Ishikawa (cell line): ENCODE data around the gene CPNE1.

Experiments used
- CEBPB ChIP-seq: IDR thresholded peaks from 2 replicates; pipeline ENCODE4 v1.6.1; 2012
- CREB1 ChIP-seq: IDR thresholded peaks from 2 replicates; pipeline ENCODE4 v1.6.1; 2012; ENCODE audit warnings: low read depth
- EGR1 ChIP-seq: IDR thresholded peaks from 2 replicates; pipeline ENCODE4 v1.6.1; 2012
- EP300 ChIP-seq: IDR thresholded peaks from 2 replicates; pipeline ENCODE4 v1.6.1; 2012; ENCODE audit warnings: borderline replicate concordance
- FOXM1 ChIP-seq: IDR thresholded peaks from 2 replicates; pipeline ENCODE4 v1.6.1; 2012; ENCODE audit warnings: low read depth, borderline replicate concordance
- MAX ChIP-seq: IDR thresholded peaks from 2 replicates; pipeline ENCODE4 v1.6.1; 2012
- NFIC ChIP-seq: IDR thresholded peaks from 2 replicates; pipeline ENCODE4 v1.6.1; 2012
- RAD21 ChIP-seq: IDR thresholded peaks from 2 replicates; pipeline ENCODE4 v1.6.1; 2012; ENCODE audit warnings: low read depth
- TAF1 ChIP-seq: IDR thresholded peaks from 2 replicates; pipeline ENCODE4 v1.6.1; 2012; ENCODE audit warnings: low read depth, mild to moderate bottlenecking
- TCF12 ChIP-seq: IDR thresholded peaks from 2 replicates; pipeline ENCODE4 v1.6.1; 2012; ENCODE audit warnings: low read depth
- TEAD4 ChIP-seq: IDR thresholded peaks from 2 replicates; pipeline ENCODE4 v1.6.1; 2012
- USF1 ChIP-seq: IDR thresholded peaks from 2 replicates; pipeline ENCODE4 v1.6.1; 2012
- YY1 ChIP-seq: IDR thresholded peaks from 2 replicates; pipeline ENCODE4 v1.6.1; 2012; ENCODE audit warnings: low read depth
- ZBTB7A ChIP-seq: IDR thresholded peaks from 2 replicates; pipeline ENCODE4 v1.6.1; 2012; ENCODE audit warnings: low read depth
- TF ChIP-seq, protein P1 (sequence below): IDR thresholded peaks from 2 replicates; pipeline ENCODE4 v1.6.1; 2012; ENCODE audit warnings: low read depth, mild to moderate bottlenecking

The CPNE1 gene

GRCh38 chr20:35664466-35665206 is at the start of gene CPNE1, which contains the start of gene RBM12:
CPNE1 (minus strand) TSS chr20:35664900; CDS start chr20:35632923, 31,977 bp downstream.
RBM12 (minus strand) TSS chr20:35664900; CDS start chr20:35655322, 9,578 bp downstream.
- TF ChIP-seq EGR1 (0 out of 2 replicates have a peak, but pooled peaks have one; percentile 25), NFIC (no peak), YY1 (peak; percentile 97), EP300 (peak; percentile 29; the same call in 1 of the 2 replicates), TEAD4 (peak; percentile 81), TCF12 (0 out of 2 replicates have a peak, but pooled peaks have one; percentile 41), CREB1 (peak; percentile 74; the same call in 1 of the 2 replicates), RAD21 (no peak), FOXM1 (no peak), CEBPB (no peak), USF1 (no peak), ZBTB7A (peak; percentile 64; the same call in 1 of the 2 replicates), MAX (peak; percentile 92), TAF1 (peak; percentile 93)
- TF ChIP-seq, protein P1, sequence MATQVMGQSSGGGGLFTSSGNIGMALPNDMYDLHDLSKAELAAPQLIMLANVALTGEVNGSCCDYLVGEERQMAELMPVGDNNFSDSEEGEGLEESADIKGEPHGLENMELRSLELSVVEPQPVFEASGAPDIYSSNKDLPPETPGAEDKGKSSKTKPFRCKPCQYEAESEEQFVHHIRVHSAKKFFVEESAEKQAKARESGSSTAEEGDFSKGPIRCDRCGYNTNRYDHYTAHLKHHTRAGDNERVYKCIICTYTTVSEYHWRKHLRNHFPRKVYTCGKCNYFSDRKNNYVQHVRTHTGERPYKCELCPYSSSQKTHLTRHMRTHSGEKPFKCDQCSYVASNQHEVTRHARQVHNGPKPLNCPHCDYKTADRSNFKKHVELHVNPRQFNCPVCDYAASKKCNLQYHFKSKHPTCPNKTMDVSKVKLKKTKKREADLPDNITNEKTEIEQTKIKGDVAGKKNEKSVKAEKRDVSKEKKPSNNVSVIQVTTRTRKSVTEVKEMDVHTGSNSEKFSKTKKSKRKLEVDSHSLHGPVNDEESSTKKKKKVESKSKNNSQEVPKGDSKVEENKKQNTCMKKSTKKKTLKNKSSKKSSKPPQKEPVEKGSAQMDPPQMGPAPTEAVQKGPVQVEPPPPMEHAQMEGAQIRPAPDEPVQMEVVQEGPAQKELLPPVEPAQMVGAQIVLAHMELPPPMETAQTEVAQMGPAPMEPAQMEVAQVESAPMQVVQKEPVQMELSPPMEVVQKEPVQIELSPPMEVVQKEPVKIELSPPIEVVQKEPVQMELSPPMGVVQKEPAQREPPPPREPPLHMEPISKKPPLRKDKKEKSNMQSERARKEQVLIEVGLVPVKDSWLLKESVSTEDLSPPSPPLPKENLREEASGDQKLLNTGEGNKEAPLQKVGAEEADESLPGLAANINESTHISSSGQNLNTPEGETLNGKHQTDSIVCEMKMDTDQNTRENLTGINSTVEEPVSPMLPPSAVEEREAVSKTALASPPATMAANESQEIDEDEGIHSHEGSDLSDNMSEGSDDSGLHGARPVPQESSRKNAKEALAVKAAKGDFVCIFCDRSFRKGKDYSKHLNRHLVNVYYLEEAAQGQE, result no peak

DNA sequence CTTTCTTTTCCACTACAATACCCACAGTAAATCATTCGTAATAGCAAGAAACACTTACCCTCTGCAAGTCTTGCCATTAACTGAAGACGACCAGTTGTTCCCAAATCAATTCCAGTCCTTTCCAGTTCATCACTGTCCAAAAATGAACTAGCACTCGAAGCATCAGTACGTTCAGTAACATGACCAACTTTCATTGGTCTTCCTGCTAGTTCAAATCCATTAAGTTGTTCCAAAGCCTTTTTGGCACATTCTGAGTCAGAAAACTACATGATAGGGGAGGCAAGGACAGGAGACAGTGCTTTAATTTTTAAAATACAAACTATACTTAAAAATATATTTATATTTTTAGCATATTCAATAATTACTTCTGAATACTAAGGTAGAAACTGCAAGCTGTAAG is 49.4 kb upstream of the CPNE1 start:
- TF ChIP-seq TEAD4 (no peak), TCF12 (no peak), EGR1 (no peak), MAX (no peak), EP300 (no peak), YY1 (no peak), CEBPB (no peak), CREB1 (no peak), USF1 (no peak), FOXM1 (no peak), NFIC (no peak), ZBTB7A (no peak), RAD21 (no peak), TAF1 (no peak)
- TF ChIP-seq, protein P1, result no peak

- TF ChIP-seq USF1 (no peak), TAF1 (no peak), EGR1 (no peak), CEBPB (no peak), NFIC (no peak), RAD21 (no peak), TCF12 (no peak), CREB1 (no peak), FOXM1 (no peak), ZBTB7A (no peak), MAX (no peak), YY1 (no peak), TEAD4 (no peak), EP300 (no peak)
- TF ChIP-seq, protein P1, result no peak
Measured at GRCh38 chr20:35711588-35712209, 47.0 kb upstream of the CPNE1 start.
